GM12873 (cell line): ENCODE results near the gene OPN4.

Experiments used
- CTCF ChIP-seq: IDR thresholded peaks from 2 replicates; pipeline ENCODE4 v1.5.1; 2012; ENCODE audit warnings: low read depth, mild to moderate bottlenecking, moderate library complexity, low read length, control low read depth; ENCODE audit not compliant: insufficient read depth; ENCODE audit errors: missing control alignments

The OPN4 gene

DNA sequence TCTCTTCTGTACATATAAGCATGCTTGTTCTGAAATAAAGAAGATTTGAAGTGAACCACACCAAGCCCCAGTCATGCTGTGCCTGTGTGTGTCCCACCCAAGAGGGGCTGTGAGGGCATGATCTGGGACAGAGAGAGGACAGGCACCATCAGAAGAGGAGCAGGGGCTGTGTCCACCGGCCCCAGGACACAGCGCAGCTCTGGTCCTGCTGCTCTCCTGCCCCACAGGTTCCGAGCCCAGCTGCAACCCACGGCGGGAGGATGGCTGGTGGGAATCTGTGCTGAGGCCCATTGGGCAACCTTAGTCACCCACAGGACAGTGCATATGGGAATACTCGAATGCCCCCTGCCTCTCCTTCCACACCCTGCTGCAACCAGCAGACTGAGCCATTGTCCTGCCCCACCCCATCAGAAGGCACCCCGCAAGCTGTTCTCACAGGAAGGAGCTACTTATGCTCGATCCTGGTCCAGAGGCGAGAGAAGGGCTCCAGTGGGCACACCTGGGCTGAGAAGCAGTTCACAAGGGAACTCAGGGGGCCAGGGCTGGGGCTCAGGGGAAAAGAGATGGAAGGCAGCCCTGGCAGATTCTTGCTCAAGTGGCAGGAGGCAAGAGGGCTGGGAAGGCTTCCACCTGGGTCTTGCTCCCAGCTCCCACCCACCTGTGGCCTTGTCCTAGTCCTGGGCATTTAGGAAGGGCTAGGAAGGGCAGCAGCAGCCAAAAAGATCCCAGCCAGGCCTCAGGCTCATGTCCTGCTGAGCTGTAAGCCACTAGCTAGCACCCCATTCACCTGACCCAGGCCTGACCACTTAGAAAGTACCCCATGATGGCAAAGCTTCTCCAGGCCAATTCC lies 45.9 kb downstream of the OPN4 start:
- no peak for TF ChIP-seq CTCF

- TF ChIP-seq CTCF = no peak
Measured at GRCh38 chr10:86700851-86701617, 46.7 kb downstream of the OPN4 start.

DNA sequence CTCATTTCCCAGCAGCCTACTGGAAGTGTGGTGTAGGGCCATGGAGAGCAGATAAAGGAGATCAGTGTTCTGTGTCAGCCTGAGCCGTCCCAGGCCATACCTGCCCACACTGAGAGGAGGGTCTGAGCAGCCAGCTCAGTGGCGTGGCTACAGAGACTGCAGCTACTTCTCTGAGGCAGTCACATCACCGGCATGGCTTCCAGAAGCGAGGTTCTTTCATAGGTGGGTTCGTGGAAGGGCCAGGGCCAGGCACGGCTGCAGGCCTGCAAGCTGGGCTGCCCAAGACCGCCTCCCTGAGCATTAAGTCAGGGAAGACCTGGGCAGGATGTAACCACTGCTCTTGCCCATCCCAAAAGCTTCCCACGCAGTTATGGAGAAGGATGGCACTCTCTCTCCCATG lies 48.8 kb downstream of the OPN4 start:
- no peak for TF ChIP-seq CTCF

DNA sequence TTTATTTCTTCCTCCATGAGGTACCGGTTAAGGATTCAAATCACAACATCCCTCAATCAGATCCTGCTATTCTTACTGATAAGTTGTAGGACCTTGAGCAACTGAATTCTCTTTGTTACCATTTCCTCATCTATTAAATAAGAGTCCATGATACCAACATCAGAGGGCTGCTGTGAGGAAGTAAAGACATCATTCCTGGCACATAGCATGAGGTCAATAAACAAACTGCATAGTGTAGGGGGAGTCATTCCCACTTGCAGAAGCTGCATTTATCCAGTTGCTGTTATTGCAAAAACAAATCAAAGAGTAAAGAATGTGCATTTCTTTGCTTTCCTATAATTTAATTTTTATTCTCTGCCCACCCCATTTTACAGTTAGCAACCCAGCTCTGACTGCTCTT lies 50.8 kb downstream of the OPN4 start:
- no peak for TF ChIP-seq CTCF

GRCh38 chr10:86705905-86706304 lies 51.6 kb downstream of the OPN4 start:
- no peak for TF ChIP-seq CTCF

DNA sequence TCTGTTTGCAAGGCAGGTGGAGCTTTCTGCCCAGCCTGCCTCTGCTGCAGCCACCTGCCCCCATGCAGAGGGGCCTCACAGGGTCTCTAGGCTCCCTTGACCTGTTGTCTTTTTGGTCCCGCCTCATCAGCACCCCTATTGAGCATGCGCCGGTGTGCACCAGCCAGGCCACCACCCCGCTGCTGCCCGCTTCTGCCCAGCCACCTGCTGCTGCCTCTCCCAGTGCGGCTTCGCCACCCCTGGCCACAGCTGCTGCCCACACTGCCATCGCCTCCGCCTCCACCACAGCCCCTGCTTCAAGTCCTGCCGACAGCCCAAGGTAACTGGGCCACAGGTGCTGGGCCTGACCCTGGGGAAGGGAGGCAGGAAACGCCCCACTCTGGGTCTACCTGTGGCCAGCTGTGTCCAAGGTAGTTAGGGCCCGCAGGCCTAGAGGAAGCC lies 52.1 kb downstream of the OPN4 start:
- no peak for TF ChIP-seq CTCF

- TF ChIP-seq CTCF = no peak
Measured at GRCh38 chr10:86706977-86707376, 52.6 kb downstream of the OPN4 start.
